Cardiac muscle cell (in vitro differentiated cells and primary cell): Measurements from ENCODE around the gene VEGFB. TPM values are rescaled to one million over a fixed set of nuclear protein-coding genes. Genes with fewer than 3 reads are reported as not detected.

Source experiments
- DNase-seq, 2 donors: peaks; one replicate each; pipeline versions ENCODE4 v3.0.0 to v3.0.0-alpha.2; 2010 to 2017; ENCODE audit warnings: low read depth in 1 of 2, low spot score in 1 of 2
- H3K27ac ChIP-seq: fragments of 200-600 bp; sonication (generic); 2 replicates; pipeline ENCODE4 v1.5.1; 2016
- H3K27me3 ChIP-seq: fragments of 200-600 bp; sonication (generic); 2 replicates; pipeline ENCODE4 v1.6.0; 2016; ENCODE audit warnings: control low read depth
- H3K36me3 ChIP-seq: fragments of 200-600 bp; sonication (generic); 2 replicates; pipeline ENCODE4 v1.5.1; 2016; ENCODE audit warnings: control low read depth
- H3K4me1 ChIP-seq: fragments of 200-600 bp; sonication (generic); 2 replicates; pipeline ENCODE4 v1.8.1; 2017; ENCODE audit warnings: low read depth, mild to moderate bottlenecking, mixed run types
- H3K4me3 ChIP-seq: fragments of 200-600 bp; sonication (generic); 2 replicates; pipeline ENCODE4 v1.5.1; 2016; ENCODE audit warnings: mild to moderate bottlenecking
- H3K9me3 ChIP-seq: fragments of 200-600 bp; sonication (generic); 2 replicates; pipeline ENCODE4 v1.5.1; 2017; ENCODE audit warnings: low read depth, mild to moderate bottlenecking, control low read depth
- polyA plus RNA-seq: library from polyadenylated mRNA; unstranded; fragments of >200 nt; fragmentation: Nextera tagmentation; extraction: Ambion mirVana; gene quantifications from 2 replicates; pipeline ENCODE4 v1.2.1, GENCODE V29; 2016
- total RNA-seq: library from RNA; depleted of rRNA; stranded (reverse); fragments of >200 nt; gene quantifications from 2 replicates; pipeline ENCODE4 v1.2.3, GENCODE V29; 2016
- TF ChIP-seq, protein P1 (sequence below): IDR thresholded peaks from 2 replicates; pipeline ENCODE4 v1.5.1; 2012; ENCODE audit warnings: low read depth, mild to moderate bottlenecking, low read length

The VEGFB gene
- total and polyA plus RNA-seq, 2 experiments from 2014 or later: 162 to 199 TPM

DNA sequence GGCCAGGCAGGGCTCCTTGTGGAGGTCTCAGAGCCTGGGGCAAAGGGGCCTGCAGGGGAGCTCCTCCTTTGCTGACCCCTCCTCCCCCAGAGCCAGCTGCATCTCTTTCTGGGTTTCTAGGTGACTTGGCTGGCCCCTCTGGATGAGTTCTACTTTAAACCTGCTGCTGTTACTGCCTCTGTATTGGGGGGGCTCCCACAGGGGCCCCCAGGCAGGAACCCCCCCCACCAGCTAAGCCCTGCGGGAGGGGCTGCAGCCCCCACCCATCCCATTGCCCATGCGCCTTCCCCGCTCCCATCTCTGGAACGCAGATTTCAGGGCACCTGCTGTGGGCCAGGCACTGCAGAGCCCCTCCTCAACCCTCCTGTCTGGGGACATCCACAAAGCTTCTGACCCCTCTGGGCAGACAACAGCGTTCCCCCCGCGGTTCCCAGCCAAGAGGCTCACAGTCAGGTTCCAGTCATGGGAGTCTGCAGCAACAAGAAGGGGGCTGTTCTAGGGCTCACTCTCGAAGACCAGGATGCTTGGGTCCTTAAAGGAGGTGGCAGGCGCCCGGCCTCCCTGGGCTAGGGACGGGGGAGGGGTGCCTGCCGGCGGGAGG is 16.1 kb downstream of the VEGFB start:
- Histone ChIP-seq H3K27me3 (no peaks in the 10 kb centered on the region), H3K9me3 (no peaks in the 10 kb centered on the region), H3K4me3 (peak overlapping the region; percentile 82), H3K27ac (no peak overlapping the region), H3K4me1 (peaks cover 5% of the 10 kb centered on the region), H3K36me3 (no peaks in the 10 kb centered on the region)
- TF ChIP-seq, protein P1, sequence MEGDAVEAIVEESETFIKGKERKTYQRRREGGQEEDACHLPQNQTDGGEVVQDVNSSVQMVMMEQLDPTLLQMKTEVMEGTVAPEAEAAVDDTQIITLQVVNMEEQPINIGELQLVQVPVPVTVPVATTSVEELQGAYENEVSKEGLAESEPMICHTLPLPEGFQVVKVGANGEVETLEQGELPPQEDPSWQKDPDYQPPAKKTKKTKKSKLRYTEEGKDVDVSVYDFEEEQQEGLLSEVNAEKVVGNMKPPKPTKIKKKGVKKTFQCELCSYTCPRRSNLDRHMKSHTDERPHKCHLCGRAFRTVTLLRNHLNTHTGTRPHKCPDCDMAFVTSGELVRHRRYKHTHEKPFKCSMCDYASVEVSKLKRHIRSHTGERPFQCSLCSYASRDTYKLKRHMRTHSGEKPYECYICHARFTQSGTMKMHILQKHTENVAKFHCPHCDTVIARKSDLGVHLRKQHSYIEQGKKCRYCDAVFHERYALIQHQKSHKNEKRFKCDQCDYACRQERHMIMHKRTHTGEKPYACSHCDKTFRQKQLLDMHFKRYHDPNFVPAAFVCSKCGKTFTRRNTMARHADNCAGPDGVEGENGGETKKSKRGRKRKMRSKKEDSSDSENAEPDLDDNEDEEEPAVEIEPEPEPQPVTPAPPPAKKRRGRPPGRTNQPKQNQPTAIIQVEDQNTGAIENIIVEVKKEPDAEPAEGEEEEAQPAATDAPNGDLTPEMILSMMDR: no peak
- DNase-seq: peak in 1 of 2 donors; percentile 57

DNA sequence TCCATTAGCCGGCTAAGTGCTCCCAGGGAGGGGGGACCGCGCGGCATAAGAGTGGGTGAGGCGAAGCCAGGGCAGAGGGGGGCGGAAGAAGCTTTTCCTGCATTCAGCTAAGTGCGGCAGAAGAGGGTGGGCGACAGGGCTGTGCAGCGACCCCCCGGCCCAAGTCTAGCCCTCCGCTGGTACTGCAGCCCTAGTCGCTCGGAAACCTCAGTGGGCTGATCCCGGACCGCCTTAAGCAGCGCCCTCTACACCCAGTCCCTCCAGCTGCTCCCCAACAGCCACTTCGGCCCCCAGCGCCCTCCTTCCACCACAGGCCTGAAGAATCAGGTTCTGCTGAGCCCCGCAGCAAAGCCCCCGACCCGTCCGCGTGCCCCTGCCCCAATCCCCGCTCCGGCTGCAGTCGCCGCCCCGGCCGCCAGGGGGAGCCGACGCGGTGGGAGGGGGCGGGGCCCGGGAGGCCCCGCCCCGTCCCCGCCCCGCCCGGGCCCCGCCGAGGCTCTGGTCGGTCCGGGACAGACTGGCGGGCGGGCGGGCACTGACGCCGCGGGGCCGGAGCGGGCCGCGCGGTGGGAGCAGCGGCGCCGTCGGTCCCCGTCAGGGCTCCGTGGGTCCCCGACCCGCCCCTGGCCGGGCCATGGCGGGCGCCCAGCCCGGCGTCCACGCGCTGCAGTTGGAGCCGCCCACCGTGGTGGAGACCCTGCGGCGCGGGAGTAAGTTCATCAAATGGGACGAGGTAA is 16.8 kb downstream of the VEGFB start, which contains the start of gene PLCB3:
Gene PLCB3 (plus strand): TSS at position 515 of the 737 bp plus-strand sequence. CDS start 120 bp downstream, at position 635.
- Histone ChIP-seq H3K27me3 (no peaks in the 10 kb centered on the region), H3K4me1 (peaks cover 5% of the 10 kb centered on the region), H3K36me3 (no peaks in the 10 kb centered on the region), H3K4me3 (peak within 1 kb of the TSS; percentile 82), H3K9me3 (no peaks in the 10 kb centered on the region), H3K27ac (no peak within 1 kb of the TSS)
- DNase-seq: peak; percentile 58 to 76
- TF ChIP-seq, protein P1: peak; percentile 59

DNA sequence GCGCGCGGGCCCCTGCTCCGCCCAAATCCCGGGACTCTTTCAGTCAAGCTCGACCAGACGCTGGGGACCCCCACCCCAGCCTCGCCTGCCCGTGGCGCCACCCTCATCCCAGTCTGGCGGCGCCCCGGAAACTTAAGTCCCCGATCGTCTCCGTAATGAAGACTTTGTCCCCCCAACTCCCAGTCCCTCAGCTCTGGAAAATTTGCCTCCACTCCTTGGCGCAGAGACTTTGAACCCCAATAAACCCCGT is 17.3 kb downstream of the VEGFB start:
- TF ChIP-seq, protein P1: no peak
- Histone ChIP-seq H3K36me3 (no peaks in the 10 kb centered on the region), H3K27ac (no peak overlapping the region), H3K9me3 (no peaks in the 10 kb centered on the region), H3K4me1 (peaks cover 5% of the 10 kb centered on the region), H3K4me3 (peak overlapping the region; percentile 82), H3K27me3 (no peaks in the 10 kb centered on the region)
- DNase-seq: no peak

DNA sequence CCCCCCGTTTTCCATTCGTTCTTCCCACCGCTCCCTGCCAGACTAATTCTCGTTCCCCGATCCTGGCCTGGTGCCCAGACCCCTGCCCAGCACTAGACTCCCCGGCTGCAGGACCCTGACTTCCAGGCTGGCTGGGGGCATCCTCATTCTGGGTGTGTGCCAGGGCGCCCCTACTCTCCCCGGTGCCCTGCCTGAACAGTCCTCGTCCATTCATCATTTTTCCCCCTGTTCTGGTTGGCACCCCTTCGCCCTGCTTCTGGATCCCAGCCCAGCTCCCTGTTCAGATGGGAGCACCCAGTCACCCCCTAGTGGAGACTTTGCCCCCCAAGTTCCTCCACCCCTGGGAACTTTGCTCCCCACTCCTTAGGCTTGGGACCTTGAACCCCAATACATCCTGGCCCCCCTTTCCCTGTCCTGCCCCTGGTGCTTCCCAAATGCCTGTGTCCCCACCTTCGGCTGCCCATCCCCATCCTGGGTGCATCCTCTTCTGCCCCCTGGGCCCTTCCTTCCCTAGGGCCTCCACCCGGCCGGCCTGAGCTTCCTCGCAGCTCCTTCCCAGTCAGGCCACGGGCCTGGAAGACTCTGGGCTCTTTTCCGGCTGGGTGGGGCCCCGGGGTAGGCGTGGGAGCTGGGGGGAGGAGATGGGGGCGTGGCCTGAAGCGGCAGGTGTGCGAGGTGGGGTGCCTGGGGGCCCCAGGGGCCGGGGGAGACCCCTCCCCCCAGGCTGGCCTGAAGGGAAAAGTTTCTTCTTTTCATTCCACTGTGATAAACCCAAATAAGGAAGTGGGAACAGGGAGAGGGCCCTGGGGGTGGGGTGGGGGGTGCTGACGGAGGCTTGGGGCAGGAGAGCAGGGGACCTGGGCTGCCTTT is 17.9 kb downstream of the VEGFB start:
- TF ChIP-seq, protein P1: peak; percentile 48
- Histone ChIP-seq H3K9me3 (no peaks in the 10 kb centered on the region), H3K4me1 (peaks cover 5% of the 10 kb centered on the region), H3K27ac (no peak overlapping the region), H3K4me3 (peak overlapping the region; percentile 82), H3K27me3 (no peaks in the 10 kb centered on the region), H3K36me3 (no peaks in the 10 kb centered on the region)
- peak in 1 of 2 donors; percentile 43 for DNase-seq

DNA sequence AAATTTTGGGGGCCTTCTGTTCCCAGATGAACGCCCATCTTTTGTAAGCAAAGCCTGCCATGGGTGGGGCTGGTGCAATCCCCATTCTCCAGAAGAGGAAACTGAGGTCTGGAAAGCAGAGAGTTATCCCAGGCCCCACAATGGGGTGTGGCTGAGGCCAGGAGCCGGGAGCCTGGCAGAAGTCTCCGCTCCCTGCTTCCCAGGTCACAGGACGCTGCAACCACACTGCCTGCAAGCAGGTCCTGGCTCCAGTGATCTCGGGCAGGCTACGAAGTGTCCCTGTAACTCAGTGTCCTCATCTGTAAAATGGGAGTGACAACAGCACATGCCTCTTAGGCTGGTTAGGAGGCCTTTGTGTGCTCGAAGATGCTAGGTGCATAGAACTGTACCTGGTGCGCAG is 18.7 kb downstream of the VEGFB start:
- no peak overlapping the region for H3K4me3 ChIP-seq
- H3K36me3 ChIP-seq: no peaks in the 10 kb centered on the region
- H3K27ac ChIP-seq: no peak overlapping the region
- H3K9me3 ChIP-seq: no peaks in the 10 kb centered on the region
- no peak for DNase-seq
- no peaks in the 10 kb centered on the region for H3K4me1 ChIP-seq
- H3K27me3 ChIP-seq: no peaks in the 10 kb centered on the region
- TF ChIP-seq, protein P1: no peak
